IMR-90 (cell line): ENCODE results near the gene CPED1. TPM values are rescaled to one million over a fixed set of nuclear protein-coding genes. Genes with fewer than 3 reads are reported as not detected.

Experiments used
- ATAC-seq: fragments of 200-7000 bp; cut with Tn5 transposase; 2 replicates; pipeline ENCODE4 v1.9.1; 2020; ENCODE audit warnings: low read depth, mild to moderate bottlenecking, moderate library complexity
- BruUV-seq: library from RNA; stranded (reverse); fragments of 400-500 nt; replicated peaks from 2 replicates; lab custom pipeline; 2021; lab: Mats Ljungman, UMichigan
- CTCF ChIA-PET: fragments of 300-600 bp; formaldehyde crosslinking; extraction: SDS; loops from one replicate; lab custom pipeline; 2021; ENCODE audit warnings: antibody characterized with exemption; lab: Yijun Ruan, JAX
- POLR2A ChIA-PET: fragments of 300-600 bp; sonication (Branson Sonifier 250); formaldehyde crosslinking; loops from one replicate; lab custom pipeline; 2022; ENCODE audit warnings: antibody characterized with exemption; ENCODE audit not compliant: unreplicated experiment; lab: Charles Lee
- DNase-seq: peaks from one replicate; pipeline ENCODE4 v3.0.0; 2013
- H2AFZ ChIP-seq: replicated peaks from 2 replicates; pipeline ENCODE3; 2013; ENCODE audit warnings: low read length, mild to moderate bottlenecking; ENCODE audit not compliant: poor library complexity
- H2AK5ac ChIP-seq: 2 replicates; pipeline ENCODE4 v1.6.1; 2013; ENCODE audit warnings: low read depth, low read length, inconsistent platforms
- H2AK9ac ChIP-seq: replicated peaks from 2 replicates; pipeline ENCODE3; 2013; ENCODE audit warnings: mild to moderate bottlenecking, low read depth, low read length, moderate library complexity; ENCODE audit not compliant: poor library complexity
- H2BK120ac ChIP-seq: 2 replicates; pipeline ENCODE4 v1.6.1; 2013; ENCODE audit warnings: low read depth, low read length, inconsistent platforms
- H2BK15ac ChIP-seq: 3 replicates; pipeline ENCODE4 v1.6.1; 2013; ENCODE audit warnings: low read depth, low read length, inconsistent platforms
- H2BK20ac ChIP-seq: 2 replicates; pipeline ENCODE4 v1.6.1; 2013; ENCODE audit warnings: low read depth, mild to moderate bottlenecking, inconsistent platforms, low read length, moderate library complexity
- H2BK5ac ChIP-seq: 2 replicates; pipeline ENCODE4 v1.6.1; 2013; ENCODE audit warnings: mild to moderate bottlenecking, low read depth, low read length, inconsistent platforms; ENCODE audit not compliant: poor library complexity, severe bottlenecking
- H3K14ac ChIP-seq: replicated peaks from 2 replicates; pipeline ENCODE4 v1.6.1; 2013; ENCODE audit warnings: low read depth, low read length, inconsistent platforms
- H3K18ac ChIP-seq: 2 replicates; pipeline ENCODE4 v1.6.1; 2013; ENCODE audit warnings: low read depth, low read length, control low read depth
- H3K23ac ChIP-seq: 2 replicates; pipeline ENCODE4 v1.6.1; 2013; ENCODE audit warnings: low read depth, low read length, inconsistent platforms
- H3K27ac ChIP-seq: 2 replicates; pipeline ENCODE4 v1.5.1; 2013; ENCODE audit warnings: mild to moderate bottlenecking, control low read depth, low read length; ENCODE audit not compliant: insufficient read depth
- H3K27me3 ChIP-seq: 2 replicates; pipeline ENCODE4 v1.6.1; 2013; ENCODE audit warnings: low read length; ENCODE audit not compliant: control insufficient read depth, insufficient read depth
- H3K36me3 ChIP-seq: 2 replicates; pipeline ENCODE4 v1.6.1; 2013; ENCODE audit warnings: low read length, mixed read lengths; ENCODE audit not compliant: control insufficient read depth, insufficient read depth
- H3K4ac ChIP-seq: 2 replicates; pipeline ENCODE4 v1.6.1; 2013; ENCODE audit warnings: low read depth, low read length, inconsistent platforms
- H3K4me1 ChIP-seq: 2 replicates; pipeline ENCODE4 v1.6.1; 2013; ENCODE audit warnings: low read length, mixed read lengths; ENCODE audit not compliant: control insufficient read depth, insufficient read depth
- H3K4me2 ChIP-seq: 2 replicates; pipeline ENCODE4 v1.6.1; 2013; ENCODE audit warnings: low read depth, mild to moderate bottlenecking, control low read depth, low read length, moderate library complexity
- H3K4me3 ChIP-seq: 2 replicates; pipeline ENCODE4 v1.5.1; 2013; ENCODE audit warnings: low read depth, mild to moderate bottlenecking, control low read depth, low read length, moderate library complexity; ENCODE audit not compliant: insufficient read depth
- H3K56ac ChIP-seq: 2 replicates; pipeline ENCODE4 v1.6.1; 2013; ENCODE audit warnings: low read length, inconsistent platforms; ENCODE audit not compliant: insufficient read depth; ENCODE audit errors: extremely low read depth
- H3K79me1 ChIP-seq, 2 experiments: 2 replicates each; pipeline ENCODE4 v1.6.1; 2013; ENCODE audit warnings: low read length in 2 of 2, inconsistent platforms in 1 of 2, low read depth in 1 of 2
- H3K9ac ChIP-seq: 2 replicates; pipeline ENCODE4 v1.6.1; 2013; ENCODE audit warnings: low read depth, low read length, control low read depth
- H3K9me1 ChIP-seq: 2 replicates; pipeline ENCODE4 v1.6.1; 2013; ENCODE audit warnings: low read length, inconsistent platforms; ENCODE audit not compliant: insufficient read depth
- H3K9me3 ChIP-seq: 2 replicates; pipeline ENCODE4 v1.6.1; 2013; ENCODE audit warnings: low read length; ENCODE audit not compliant: control insufficient read depth, insufficient read depth
- H4K20me1 ChIP-seq: 2 replicates; pipeline ENCODE4 v1.6.1; 2013; ENCODE audit warnings: low read length, inconsistent platforms; ENCODE audit not compliant: insufficient read depth
- H4K5ac ChIP-seq: 2 replicates; pipeline ENCODE4 v1.6.1; 2013; ENCODE audit warnings: mild to moderate bottlenecking, low read depth, low read length, control low read depth
- H4K8ac ChIP-seq, 2 experiments: 2 replicates each; pipeline ENCODE4 v1.6.1; 2013; ENCODE audit warnings: low read depth in 2 of 2, low read length in 2 of 2, control low read depth in 1 of 2, inconsistent platforms in 1 of 2
- H4K91ac ChIP-seq: 2 replicates; pipeline ENCODE4 v1.6.1; 2013; ENCODE audit warnings: low read depth, low read length, inconsistent platforms; ENCODE audit not compliant: insufficient read depth
- CEBPB ChIP-seq: IDR thresholded peaks from 2 replicates; pipeline ENCODE4 v1.6.1; 2012; ENCODE audit warnings: low read depth, low read length, improper control_type of control experiment
- POLR2A ChIP-seq: IDR thresholded peaks from 2 replicates; pipeline ENCODE4 v1.6.1; 2012; ENCODE audit warnings: mild to moderate bottlenecking, low read depth, low read length
- SMC3 ChIP-seq: fragments of 150-350 bp; IDR thresholded peaks from 2 replicates; pipeline ENCODE4 v1.6.1; 2016; ENCODE audit warnings: low read depth, mild to moderate bottlenecking, antibody characterized with exemption, low read length, moderate library complexity
- WGBS, 2 experiments: methylation state at CpG; one replicate each; pipeline versions ENCODE4 v1.1.5 to v1.1.7; 2013; ENCODE audit warnings: missing lambda C conversion rate in 2 of 2; ENCODE audit not compliant: insufficient read length in 1 of 2; ENCODE audit errors: extremely low coverage in 2 of 2; 5-methylcytosine and 5-hydroxymethylcytosine counted together
- dilution Hi-C: fragments of 300-500 bp; cut with HindIII; formaldehyde crosslinking; loops from one replicate; pipeline ENCODE4 v1.14.3; 2018; ENCODE audit warnings: low sequenced_read_pairs; ENCODE audit not compliant: unreplicated experiment
- in situ Hi-C: fragments of 300-500 bp; cut with MboI; formaldehyde crosslinking; loops from 3 replicates; pipeline ENCODE4 v1.14.3; 2019; ENCODE audit warnings: low sequenced_read_pairs, inconsistent platforms, mixed read lengths
- intact Hi-C: fragments of 100-400 bp; cut with micrococcal nuclease; formaldehyde crosslinking; loops from 2 replicates; pipeline ENCODE4 v1.10.0; 2022
- polyA plus RNA-seq, 3 experiments: library from polyadenylated mRNA; depleted of rRNA; stranded (reverse); fragments of >200 nt; gene quantifications; 2 replicates each; pipeline ENCODE4 v1.2.3, GENCODE V29; 2012; ENCODE audit warnings: low replicate concordance in 1 of 3
- total RNA-seq: library from RNA; depleted of rRNA; stranded (reverse); fragments of >200 nt; gene quantifications from 2 replicates; pipeline ENCODE4 v1.2.3, GENCODE V29; 2012

CPED1 gene
- total and polyA plus RNA-seq, 2 of the 4 experiments (the other 2 are of a cell fraction): 31.2 to 96.8 TPM

GRCh38 chr7:121002757-121003200 is 14.3 kb downstream of the CPED1 start:
- Histone ChIP-seq H3K14ac (peak overlapping the region; percentile 79), H2BK120ac (peak overlapping the region; percentile 75), H3K9ac (no peak overlapping the region), H3K79me1 (peaks cover 37 to 68% of the 10 kb centered on the region in 2 experiments), H4K20me1 (peaks cover 3% of the 10 kb centered on the region; the same call in 1 of the 2 replicates), H4K8ac (peak overlapping the region in 1 of 2 experiments; percentile 53; a peak in 2 of 4 replicates), H3K4me2 (peak overlapping the region; percentile 72), H2BK5ac (peak overlapping the region; percentile 91), H3K36me3 (no peaks in the 10 kb centered on the region), H4K5ac (peak overlapping the region; percentile 67; the same call in 1 of the 2 replicates), H3K23ac (peak overlapping the region; percentile 46; the same call in 1 of the 2 replicates), H2BK15ac (peak overlapping the region; percentile 29; the same call in 2 of the 3 replicates), H3K4me1 (peaks cover 23% of the 10 kb centered on the region), H4K91ac (peak overlapping the region; percentile 7; the same call in 1 of the 2 replicates), H3K27ac (peak overlapping the region; percentile 60; the same call in 1 of the 2 replicates), H3K56ac (no peak overlapping the region), H2AK9ac (no peak overlapping the region), H3K27me3 (no peaks in the 10 kb centered on the region), H3K18ac (peak overlapping the region; percentile 99), H3K9me3 (no peaks in the 10 kb centered on the region), H2BK20ac (peak overlapping the region; percentile 66; the same call in 1 of the 2 replicates), H3K4me3 (no peak overlapping the region), H2AK5ac (0 out of 2 replicates have a peak overlapping the region, but pooled peaks have one; percentile 3), H3K9me1 (peaks cover 18% of the 10 kb centered on the region), H3K4ac (peak overlapping the region; percentile 54; the same call in 1 of the 2 replicates), H2AFZ (no peak overlapping the region)
- ATAC-seq (peak; percentile 40; the same call in 1 of the 2 replicates), DNase-seq (peak; percentile 79)
- CTCF ChIA-PET: interaction anchor here (1.1 kb wide), 1 partner anchor 79 kb away, joined by 4 read pairs; no protein-coding TSS in a partner anchor
- intact Hi-C loops (loop anchor here (2.0 kb wide), 1 partner anchor 14 kb away; no protein-coding TSS in a partner anchor), in situ Hi-C loops (no loop called here), dilution Hi-C loops (no loop called here)
- POLR2A ChIA-PET: no interaction called here
- BruUV-seq: no TSS peak
- TF ChIP-seq POLR2A: no peak
- no peak for TF ChIP-seq SMC3
- peak; percentile 31; the same call in 1 of the 2 replicates for TF ChIP-seq CEBPB
- no CpG with 5 or more reads among the region's 5 CpGs for WGBS, 2 experiments
